BLaER1 treated with 17β-estradiol and CSF1 and Interleukin-3, amounts not matched to agents 10 nM and 100 nM (cell line): ENCODE data around the gene CPS1.

Experiments used
- H3K27ac ChIP-seq, 11 experiments: shearing (Covaris generic); formaldehyde crosslinking; 2 replicates each; pipeline ENCODE4 v1.8.1; 2022
- H3K27me3 ChIP-seq, 11 experiments: shearing (Covaris generic); formaldehyde crosslinking; 2 replicates each; pipeline ENCODE4 v1.8.1; 2022
- H3K36me3 ChIP-seq, 11 experiments: shearing (Covaris generic); formaldehyde crosslinking; 2 replicates each; pipeline ENCODE4 v1.8.1; 2022
- H3K4me1 ChIP-seq, 10 experiments: shearing (Covaris generic); formaldehyde crosslinking; 2 replicates each; pipeline ENCODE4 v1.8.1; 2022
- H3K4me2 ChIP-seq, 11 experiments: shearing (Covaris generic); formaldehyde crosslinking; 2 replicates each; pipeline ENCODE4 v1.8.1; 2022
- H3K4me3 ChIP-seq, 10 experiments: shearing (Covaris generic); formaldehyde crosslinking; 2 replicates each; pipeline ENCODE4 v1.8.1; 2022
- H3K9ac ChIP-seq, 11 experiments: shearing (Covaris generic); formaldehyde crosslinking; 2 replicates each; pipeline ENCODE4 v1.8.1; 2022
- H3K9me3 ChIP-seq, 11 experiments: shearing (Covaris generic); formaldehyde crosslinking; replicated peaks in 1 of 11; 2 replicates each; pipeline ENCODE4 v1.8.1; 2022
- H4K20me1 ChIP-seq, 11 experiments: shearing (Covaris generic); formaldehyde crosslinking; 2 replicates each; pipeline ENCODE4 v1.8.1; 2022
- Cebpa-rat ChIP-seq, 11 experiments: shearing (Covaris generic); IDR thresholded peaks; 2 replicates each; pipeline ENCODE4 v1.8.1; 2022

CPS1 gene

GRCh38 chr2:210531482-210531881 lies 24.9 kb upstream of the CPS1 start:
- no peak overlapping the region for H3K4me3 ChIP-seq
- H4K20me1 ChIP-seq: no peaks in the 10 kb centered on the region
- no peak overlapping the region for H3K9ac ChIP-seq
- TF ChIP-seq Cebpa-rat (IDR thresholded peaks at IDR 0.05): no peak
- H3K36me3 ChIP-seq: no peaks in the 10 kb centered on the region
- H3K4me2 ChIP-seq: no peak overlapping the region
- no peaks in the 10 kb centered on the region for H3K27me3 ChIP-seq
- H3K4me1 ChIP-seq: no peaks in the 10 kb centered on the region
- H3K27ac ChIP-seq: no peak overlapping the region
- no peaks in the 10 kb centered on the region for H3K9me3 ChIP-seq

- no peak overlapping the region for H3K27ac ChIP-seq
- no peak for TF ChIP-seq Cebpa-rat (IDR thresholded peaks at IDR 0.05)
- no peaks in the 10 kb centered on the region for H3K36me3 ChIP-seq
- H3K9me3 ChIP-seq: no peaks in the 10 kb centered on the region
- no peak overlapping the region for H3K4me3 ChIP-seq
- no peaks in the 10 kb centered on the region for H3K27me3 ChIP-seq
- H3K9ac ChIP-seq: no peak overlapping the region
- no peaks in the 10 kb centered on the region for H4K20me1 ChIP-seq
- no peak overlapping the region for H3K4me2 ChIP-seq
- H3K4me1 ChIP-seq: no peaks in the 10 kb centered on the region
Observed at GRCh38 chr2:210533389-210533788, 23.0 kb upstream of the CPS1 start.

GRCh38 chr2:210534879-210535278 lies 21.5 kb upstream of the CPS1 start:
- no peak overlapping the region for H3K4me3 ChIP-seq
- no peaks in the 10 kb centered on the region for H4K20me1 ChIP-seq
- H3K36me3 ChIP-seq: no peaks in the 10 kb centered on the region
- H3K27ac ChIP-seq: no peak overlapping the region
- H3K4me2 ChIP-seq: no peak overlapping the region
- no peak overlapping the region for H3K9ac ChIP-seq
- TF ChIP-seq Cebpa-rat (IDR thresholded peaks at IDR 0.05): no peak
- no peaks in the 10 kb centered on the region for H3K4me1 ChIP-seq
- no peaks in the 10 kb centered on the region for H3K9me3 ChIP-seq
- H3K27me3 ChIP-seq: no peaks in the 10 kb centered on the region

- no peak overlapping the region for H3K27ac ChIP-seq
- no peaks in the 10 kb centered on the region for H3K36me3 ChIP-seq
- no peak overlapping the region for H3K9ac ChIP-seq
- no peaks in the 10 kb centered on the region for H3K4me1 ChIP-seq
- no peaks in the 10 kb centered on the region for H3K27me3 ChIP-seq
- no peak overlapping the region for H3K4me2 ChIP-seq
- H3K4me3 ChIP-seq: no peak overlapping the region
- no peak for TF ChIP-seq Cebpa-rat (IDR thresholded peaks at IDR 0.05)
- no peaks in the 10 kb centered on the region for H4K20me1 ChIP-seq
- H3K9me3 ChIP-seq: no peaks in the 10 kb centered on the region
Observed at GRCh38 chr2:210536973-210537650, 19.3 kb upstream of the CPS1 start.

- H3K4me2 ChIP-seq: no peak overlapping the region
- no peak for TF ChIP-seq Cebpa-rat (IDR thresholded peaks at IDR 0.05)
- no peaks in the 10 kb centered on the region for H4K20me1 ChIP-seq
- no peak overlapping the region for H3K4me3 ChIP-seq
- H3K9ac ChIP-seq: no peak overlapping the region
- no peaks in the 10 kb centered on the region for H3K36me3 ChIP-seq
- no peaks in the 10 kb centered on the region for H3K9me3 ChIP-seq
- H3K27me3 ChIP-seq: no peaks in the 10 kb centered on the region
- H3K4me1 ChIP-seq: no peaks in the 10 kb centered on the region
- H3K27ac ChIP-seq: no peak overlapping the region
Observed at GRCh38 chr2:210539035-210539434, 17.4 kb upstream of the CPS1 start.

- H3K4me1 ChIP-seq: no peaks in the 10 kb centered on the region
- H3K36me3 ChIP-seq: no peaks in the 10 kb centered on the region
- no peak overlapping the region for H3K9ac ChIP-seq
- TF ChIP-seq Cebpa-rat (IDR thresholded peaks at IDR 0.05): no peak
- no peak overlapping the region for H3K4me3 ChIP-seq
- H3K27me3 ChIP-seq: no peaks in the 10 kb centered on the region
- H3K4me2 ChIP-seq: no peak overlapping the region
- H4K20me1 ChIP-seq: no peaks in the 10 kb centered on the region
- no peak overlapping the region for H3K27ac ChIP-seq
- H3K9me3 ChIP-seq: no peaks in the 10 kb centered on the region
Observed at GRCh38 chr2:210539578-210540416, 16.6 kb upstream of the CPS1 start.

- TF ChIP-seq Cebpa-rat (IDR thresholded peaks at IDR 0.05): no peak
- Histone ChIP-seq H3K4me1 (no peaks in the 10 kb centered on the region), H3K27ac (no peak overlapping the region), H4K20me1 (no peaks in the 10 kb centered on the region), H3K4me2 (no peak overlapping the region), H3K36me3 (no peaks in the 10 kb centered on the region), H3K27me3 (no peaks in the 10 kb centered on the region), H3K9ac (no peak overlapping the region), H3K9me3 (no peaks in the 10 kb centered on the region), H3K4me3 (no peak overlapping the region)
Observed at GRCh38 chr2:210540471-210540870, 15.9 kb upstream of the CPS1 start.

- Histone ChIP-seq H3K27me3 (no peaks in the 10 kb centered on the region), H3K4me1 (no peaks in the 10 kb centered on the region), H4K20me1 (no peaks in the 10 kb centered on the region), H3K27ac (no peak overlapping the region), H3K9ac (no peak overlapping the region), H3K9me3 (no peaks in the 10 kb centered on the region), H3K4me2 (no peak overlapping the region), H3K36me3 (no peaks in the 10 kb centered on the region), H3K4me3 (no peak overlapping the region)
- TF ChIP-seq Cebpa-rat (IDR thresholded peaks at IDR 0.05): no peak
Observed at GRCh38 chr2:210540900-210541289, 15.5 kb upstream of the CPS1 start.

GRCh38 chr2:210541290-210541902 lies 15.0 kb upstream of the CPS1 start:
- Histone ChIP-seq H3K9me3 (no peaks in the 10 kb centered on the region), H3K9ac (no peak overlapping the region), H4K20me1 (no peaks in the 10 kb centered on the region), H3K27ac (no peak overlapping the region), H3K4me2 (no peak overlapping the region), H3K4me3 (no peak overlapping the region), H3K4me1 (no peaks in the 10 kb centered on the region), H3K27me3 (no peaks in the 10 kb centered on the region), H3K36me3 (no peaks in the 10 kb centered on the region)
- TF ChIP-seq Cebpa-rat (IDR thresholded peaks at IDR 0.05): no peak
